Measurements from ENCODE around the gene POLA1. TPM values are rescaled to one million over a fixed set of nuclear protein-coding genes. Genes with fewer than 3 reads are reported as not detected.

Gene POLA1
- polyA plus RNA-seq, 1 donor from 2014 or later, result 5.8 TPM

DNA sequence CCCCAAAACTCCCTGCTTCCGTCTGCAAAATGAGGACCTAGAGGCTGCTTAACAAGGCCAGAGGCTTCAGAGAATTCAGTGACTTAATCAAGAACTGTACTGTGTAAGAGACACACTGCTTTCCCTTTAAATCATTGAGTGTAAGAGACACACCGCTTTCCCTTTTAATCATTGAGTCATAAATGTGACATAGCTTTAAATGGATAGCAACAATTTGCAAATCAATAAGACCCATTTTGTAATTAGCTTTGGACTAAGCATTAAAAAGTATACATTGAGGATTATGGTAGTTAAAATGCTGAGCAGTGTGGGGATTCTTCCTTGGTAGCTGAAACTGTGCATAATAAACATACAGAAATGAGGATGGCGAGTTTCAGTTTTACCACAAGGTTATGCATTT lies 290.2 kb downstream of the POLA1 start:
- no peaks in the 10 kb centered on the region for H3K27me3 ChIP-seq (ENCODE audit: insufficient read depth, low read depth, low read length)
- no peak overlapping the region for H3K4me3 ChIP-seq (ENCODE audit: low read length)
- no peaks in the 10 kb centered on the region for H3K79me2 ChIP-seq (replicated peaks; ENCODE audit: insufficient read depth, low read length)
- no peak for TF ChIP-seq MXI1 (conservative IDR thresholded peaks at IDR 0.05; ENCODE audit: poor library complexity, severe bottlenecking)
- TF ChIP-seq EZH2 (IDR thresholded peaks at IDR 0.05; ENCODE audit: borderline replicate concordance, insufficient read depth, low read length, poor library complexity, severe bottlenecking), result no peak
- TF ChIP-seq, protein P1, sequence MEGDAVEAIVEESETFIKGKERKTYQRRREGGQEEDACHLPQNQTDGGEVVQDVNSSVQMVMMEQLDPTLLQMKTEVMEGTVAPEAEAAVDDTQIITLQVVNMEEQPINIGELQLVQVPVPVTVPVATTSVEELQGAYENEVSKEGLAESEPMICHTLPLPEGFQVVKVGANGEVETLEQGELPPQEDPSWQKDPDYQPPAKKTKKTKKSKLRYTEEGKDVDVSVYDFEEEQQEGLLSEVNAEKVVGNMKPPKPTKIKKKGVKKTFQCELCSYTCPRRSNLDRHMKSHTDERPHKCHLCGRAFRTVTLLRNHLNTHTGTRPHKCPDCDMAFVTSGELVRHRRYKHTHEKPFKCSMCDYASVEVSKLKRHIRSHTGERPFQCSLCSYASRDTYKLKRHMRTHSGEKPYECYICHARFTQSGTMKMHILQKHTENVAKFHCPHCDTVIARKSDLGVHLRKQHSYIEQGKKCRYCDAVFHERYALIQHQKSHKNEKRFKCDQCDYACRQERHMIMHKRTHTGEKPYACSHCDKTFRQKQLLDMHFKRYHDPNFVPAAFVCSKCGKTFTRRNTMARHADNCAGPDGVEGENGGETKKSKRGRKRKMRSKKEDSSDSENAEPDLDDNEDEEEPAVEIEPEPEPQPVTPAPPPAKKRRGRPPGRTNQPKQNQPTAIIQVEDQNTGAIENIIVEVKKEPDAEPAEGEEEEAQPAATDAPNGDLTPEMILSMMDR (IDR thresholded peaks at IDR 0.05; ENCODE audit: poor library complexity, severe bottlenecking), result no peak
- TF ChIP-seq RAD21 (conservative IDR thresholded peaks at IDR 0.05), result no peak
- TF ChIP-seq EP300 (conservative IDR thresholded peaks at IDR 0.05; ENCODE audit: poor library complexity, severe bottlenecking), result no peak
- no peak for TF ChIP-seq POLR2AphosphoS5 (IDR thresholded peaks at IDR 0.05)
- TF ChIP-seq, protein P2, sequence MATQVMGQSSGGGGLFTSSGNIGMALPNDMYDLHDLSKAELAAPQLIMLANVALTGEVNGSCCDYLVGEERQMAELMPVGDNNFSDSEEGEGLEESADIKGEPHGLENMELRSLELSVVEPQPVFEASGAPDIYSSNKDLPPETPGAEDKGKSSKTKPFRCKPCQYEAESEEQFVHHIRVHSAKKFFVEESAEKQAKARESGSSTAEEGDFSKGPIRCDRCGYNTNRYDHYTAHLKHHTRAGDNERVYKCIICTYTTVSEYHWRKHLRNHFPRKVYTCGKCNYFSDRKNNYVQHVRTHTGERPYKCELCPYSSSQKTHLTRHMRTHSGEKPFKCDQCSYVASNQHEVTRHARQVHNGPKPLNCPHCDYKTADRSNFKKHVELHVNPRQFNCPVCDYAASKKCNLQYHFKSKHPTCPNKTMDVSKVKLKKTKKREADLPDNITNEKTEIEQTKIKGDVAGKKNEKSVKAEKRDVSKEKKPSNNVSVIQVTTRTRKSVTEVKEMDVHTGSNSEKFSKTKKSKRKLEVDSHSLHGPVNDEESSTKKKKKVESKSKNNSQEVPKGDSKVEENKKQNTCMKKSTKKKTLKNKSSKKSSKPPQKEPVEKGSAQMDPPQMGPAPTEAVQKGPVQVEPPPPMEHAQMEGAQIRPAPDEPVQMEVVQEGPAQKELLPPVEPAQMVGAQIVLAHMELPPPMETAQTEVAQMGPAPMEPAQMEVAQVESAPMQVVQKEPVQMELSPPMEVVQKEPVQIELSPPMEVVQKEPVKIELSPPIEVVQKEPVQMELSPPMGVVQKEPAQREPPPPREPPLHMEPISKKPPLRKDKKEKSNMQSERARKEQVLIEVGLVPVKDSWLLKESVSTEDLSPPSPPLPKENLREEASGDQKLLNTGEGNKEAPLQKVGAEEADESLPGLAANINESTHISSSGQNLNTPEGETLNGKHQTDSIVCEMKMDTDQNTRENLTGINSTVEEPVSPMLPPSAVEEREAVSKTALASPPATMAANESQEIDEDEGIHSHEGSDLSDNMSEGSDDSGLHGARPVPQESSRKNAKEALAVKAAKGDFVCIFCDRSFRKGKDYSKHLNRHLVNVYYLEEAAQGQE (IDR thresholded peaks at IDR 0.05; ENCODE audit: borderline replicate concordance), result no peak
- TF ChIP-seq SMC3 (conservative IDR thresholded peaks at IDR 0.05; ENCODE audit: poor library complexity), result no peak
- no peak for TF ChIP-seq TAF1 (IDR thresholded peaks at IDR 0.05; ENCODE audit: low read depth)
- H3K36me3 ChIP-seq (ENCODE audit: insufficient read depth, low read length), result no peaks in the 10 kb centered on the region
- no peaks in the 10 kb centered on the region for H3K9me3 ChIP-seq (ENCODE audit: low read length)
- H3K4me2 ChIP-seq (ENCODE audit: low read length), result no peak overlapping the region
- no peaks in the 10 kb centered on the region for H3F3A ChIP-seq (ENCODE audit: insufficient read depth, low read length, poor library complexity, severe bottlenecking)
- H3K9me2 ChIP-seq (ENCODE audit: insufficient read depth, low read length), result no peaks in the 10 kb centered on the region
- no peak overlapping the region for H2AFZ ChIP-seq (ENCODE audit: low read depth, low read length)
- H4K20me1 ChIP-seq (ENCODE audit: insufficient read depth), result no peaks in the 10 kb centered on the region
- H3K27ac ChIP-seq (ENCODE audit: low read length), result no peak overlapping the region
- no peak overlapping the region for H3K9ac ChIP-seq (ENCODE audit: low read length)

DNA sequence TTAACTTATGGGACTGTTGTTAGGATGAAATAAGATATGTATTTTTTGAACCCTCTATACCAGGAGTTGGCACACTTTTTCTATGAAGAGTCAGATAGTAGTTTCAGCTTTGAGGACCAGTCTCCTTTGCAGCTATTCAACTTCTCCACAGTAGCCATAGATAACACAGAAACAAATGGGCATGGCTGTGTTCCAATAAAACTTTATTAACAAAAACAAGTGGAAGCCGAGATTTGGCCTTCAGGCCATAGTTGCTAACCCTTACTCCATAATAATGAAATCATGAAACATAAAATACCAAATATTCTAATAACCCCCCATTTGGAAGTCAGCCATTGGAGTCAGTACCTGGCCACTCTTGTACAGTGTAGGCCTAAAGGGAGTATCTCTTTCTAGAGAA lies 291.4 kb downstream of the POLA1 start:
- no peak overlapping the region for H3K27ac ChIP-seq (ENCODE audit: low read length)
- H3K9me2 ChIP-seq (ENCODE audit: insufficient read depth, low read length), result no peaks in the 10 kb centered on the region
- no peaks in the 10 kb centered on the region for H4K20me1 ChIP-seq (ENCODE audit: insufficient read depth)
- H3K36me3 ChIP-seq (ENCODE audit: insufficient read depth, low read length), result no peaks in the 10 kb centered on the region
- TF ChIP-seq POLR2AphosphoS5 (IDR thresholded peaks at IDR 0.05), result no peak
- TF ChIP-seq TAF1 (IDR thresholded peaks at IDR 0.05; ENCODE audit: low read depth), result no peak
- TF ChIP-seq SMC3 (conservative IDR thresholded peaks at IDR 0.05; ENCODE audit: poor library complexity), result no peak
- TF ChIP-seq, protein P2 (IDR thresholded peaks at IDR 0.05; ENCODE audit: borderline replicate concordance), result no peak
- no peak for TF ChIP-seq EZH2 (IDR thresholded peaks at IDR 0.05; ENCODE audit: borderline replicate concordance, insufficient read depth, low read length, poor library complexity, severe bottlenecking)
- H3F3A ChIP-seq (ENCODE audit: insufficient read depth, low read length, poor library complexity, severe bottlenecking), result no peaks in the 10 kb centered on the region
- H3K79me2 ChIP-seq (replicated peaks; ENCODE audit: insufficient read depth, low read length), result no peaks in the 10 kb centered on the region
- no peak overlapping the region for H3K9ac ChIP-seq (ENCODE audit: low read length)
- no peaks in the 10 kb centered on the region for H3K27me3 ChIP-seq (ENCODE audit: insufficient read depth, low read depth, low read length)
- H3K4me2 ChIP-seq (ENCODE audit: low read length), result no peak overlapping the region
- H3K9me3 ChIP-seq (ENCODE audit: low read length), result no peaks in the 10 kb centered on the region
- no peak overlapping the region for H2AFZ ChIP-seq (ENCODE audit: low read depth, low read length)
- H3K4me3 ChIP-seq (ENCODE audit: low read length), result no peak overlapping the region
